H9 (cell line): ENCODE results near the gene GCNA. TPM values are rescaled to one million over a fixed set of nuclear protein-coding genes. Genes with fewer than 3 reads are reported as not detected.
"Not testable (repeated sequence)": the region's sequence is repeated elsewhere in the genome, so short reads cannot be mapped to it uniquely, and the experiment has no call there.

Source experiments
- DNase-seq: peaks from one replicate; pipeline ENCODE4 v3.0.0-alpha.2; 2017
- H2AFZ ChIP-seq: one replicate; pipeline ENCODE4 v1.6.1; 2013; ENCODE audit warnings: mild to moderate bottlenecking, low read length, control low read depth, moderate library complexity
- H2AK5ac ChIP-seq: 2 replicates; pipeline ENCODE4 v1.6.1; 2013; ENCODE audit warnings: low read length, control low read depth, mixed read lengths; ENCODE audit not compliant: insufficient read length
- H2BK120ac ChIP-seq: one replicate; pipeline ENCODE4 v1.6.1; 2013; ENCODE audit warnings: low read depth, mild to moderate bottlenecking, low read length, control low read depth, inconsistent platforms; ENCODE audit not compliant: poor library complexity, severe bottlenecking
- H2BK12ac ChIP-seq: 2 replicates; pipeline ENCODE4 v1.6.1; 2013; ENCODE audit warnings: low read length, control low read depth, mixed read lengths, low read depth; ENCODE audit not compliant: insufficient read length
- H2BK15ac ChIP-seq: 2 replicates; pipeline ENCODE4 v1.6.1; 2013; ENCODE audit warnings: low read depth, low read length, control low read depth
- H2BK20ac ChIP-seq: one replicate; pipeline ENCODE4 v1.6.1; 2013; ENCODE audit warnings: low read depth, mild to moderate bottlenecking, low read length, control low read depth, inconsistent platforms; ENCODE audit not compliant: poor library complexity, severe bottlenecking
- H2BK5ac ChIP-seq: 2 replicates; pipeline ENCODE4 v1.6.1; 2013; ENCODE audit warnings: low read length, control low read depth, mixed read lengths; ENCODE audit not compliant: insufficient read length
- H3K14ac ChIP-seq: 2 replicates; pipeline ENCODE4 v1.6.1; 2013; ENCODE audit warnings: low read length, control low read depth; ENCODE audit not compliant: insufficient read depth
- H3K18ac ChIP-seq: 2 replicates; pipeline ENCODE4 v1.6.1; 2013; ENCODE audit warnings: low read depth, mild to moderate bottlenecking, mixed read lengths, low read length, control low read depth; ENCODE audit not compliant: insufficient read length
- H3K23ac ChIP-seq: 2 replicates; pipeline ENCODE4 v1.6.1; 2013; ENCODE audit warnings: low read length, control low read depth, mixed read lengths, low read depth; ENCODE audit not compliant: insufficient read length
- H3K23me2 ChIP-seq: 2 replicates; pipeline ENCODE4 v1.6.1; 2013; ENCODE audit warnings: low read depth, mild to moderate bottlenecking, mixed read lengths, low read length, control low read depth; ENCODE audit not compliant: insufficient read length, poor library complexity, severe bottlenecking
- H3K27ac ChIP-seq: 2 replicates; pipeline ENCODE4 v1.5.1; 2013; ENCODE audit warnings: low read length, control low read depth, mixed read lengths, low read depth; ENCODE audit not compliant: insufficient read length
- H3K27me3 ChIP-seq: 2 replicates; pipeline ENCODE4 v1.6.1; 2013; ENCODE audit warnings: low read length, control low read depth, inconsistent platforms; ENCODE audit not compliant: insufficient read depth
- H3K4ac ChIP-seq: 2 replicates; pipeline ENCODE4 v1.6.1; 2013; ENCODE audit warnings: low read depth, mild to moderate bottlenecking, control low read depth, inconsistent platforms, low read length, moderate library complexity
- H3K4me1 ChIP-seq: 2 replicates; pipeline ENCODE4 v1.6.1; 2013; ENCODE audit warnings: low read length, control low read depth, inconsistent platforms; ENCODE audit not compliant: insufficient read depth
- H3K4me2 ChIP-seq: 2 replicates; pipeline ENCODE4 v1.6.1; 2013; ENCODE audit warnings: low read length, control low read depth, mixed read lengths; ENCODE audit not compliant: insufficient read length, insufficient read depth
- H3K56ac ChIP-seq: 2 replicates; pipeline ENCODE4 v1.6.1; 2013; ENCODE audit warnings: low read depth, mild to moderate bottlenecking, mixed read lengths, low read length, control low read depth; ENCODE audit not compliant: insufficient read length
- H3K79me1 ChIP-seq: 2 replicates; pipeline ENCODE4 v1.6.1; 2013; ENCODE audit warnings: low read depth, mild to moderate bottlenecking, moderate library complexity, low read length, control low read depth, inconsistent platforms; ENCODE audit not compliant: insufficient read depth, poor library complexity, severe bottlenecking
- H3K79me2 ChIP-seq: 2 replicates; pipeline ENCODE4 v1.6.1; 2013; ENCODE audit warnings: low read length, control low read depth, inconsistent platforms; ENCODE audit not compliant: insufficient read depth
- H3K9ac ChIP-seq: 2 replicates; pipeline ENCODE4 v1.6.1; 2013; ENCODE audit warnings: low read length, control low read depth, mixed read lengths; ENCODE audit not compliant: insufficient read length; ENCODE audit errors: extremely low read depth
- H3K9me3 ChIP-seq: one replicate; pipeline ENCODE4 v1.6.1; 2013; ENCODE audit warnings: low read depth, low read length, inconsistent platforms; ENCODE audit not compliant: control insufficient read depth
- H3T11ph ChIP-seq: one replicate; pipeline ENCODE4 v1.6.1; 2013; ENCODE audit warnings: mild to moderate bottlenecking, low read length, control low read depth, inconsistent platforms
- H4K20me1 ChIP-seq: one replicate; pipeline ENCODE4 v1.6.1; 2013; ENCODE audit not compliant: control insufficient read depth, insufficient read length, insufficient read depth
- H4K5ac ChIP-seq: 2 replicates; pipeline ENCODE4 v1.6.1; 2013; ENCODE audit warnings: low read depth, mild to moderate bottlenecking, mixed read lengths, low read length, control low read depth; ENCODE audit not compliant: insufficient read length
- H4K8ac ChIP-seq: replicated peaks from 2 replicates; pipeline ENCODE4 v1.6.1; 2013; ENCODE audit warnings: low read length, control low read depth, mixed read lengths, low read depth; ENCODE audit not compliant: insufficient read length
- H4K91ac ChIP-seq: 2 replicates; pipeline ENCODE4 v1.6.1; 2013; ENCODE audit warnings: low read depth, mild to moderate bottlenecking, moderate library complexity, mixed read lengths, low read length, control low read depth; ENCODE audit not compliant: insufficient read length
- H3K27ac Mint-ChIP-seq, 3 experiments: 2 replicates in 2 of 3; 3 replicates in 1 of 3; pipeline ENCODE4 v1.8.0; 2020 to 2021; ENCODE audit warnings: mixed read lengths in 3 of 3, mild to moderate bottlenecking in 1 of 3, moderate library complexity in 1 of 3
- H3K27me3 Mint-ChIP-seq: 2 replicates; pipeline ENCODE4 v1.8.0; 2021; ENCODE audit warnings: low read depth, mild to moderate bottlenecking, moderate library complexity, mixed read lengths
- H3K36me3 Mint-ChIP-seq, 3 experiments: 2 replicates in 2 of 3; 3 replicates in 1 of 3; pipeline ENCODE4 v1.8.0; 2020 to 2021; ENCODE audit warnings: low read depth in 3 of 3, mixed read lengths in 3 of 3; ENCODE audit not compliant: insufficient read depth in 1 of 3
- H3K4me1 Mint-ChIP-seq, 2 experiments: 2 replicates each; pipeline ENCODE4 v1.8.0; 2020; ENCODE audit warnings: mixed read lengths in 2 of 2
- H3K4me3 Mint-ChIP-seq, 2 experiments: 2 replicates in 1 of 2; 3 replicates in 1 of 2; pipeline ENCODE4 v1.8.0; 2020 to 2021; ENCODE audit warnings: mild to moderate bottlenecking in 2 of 2, mixed read lengths in 2 of 2, moderate library complexity in 1 of 2
- H3K9me3 Mint-ChIP-seq, 2 experiments: 2 replicates in 1 of 2; 3 replicates in 1 of 2; pipeline ENCODE4 v1.8.0; 2020; ENCODE audit warnings: mild to moderate bottlenecking in 2 of 2, mixed read lengths in 2 of 2, moderate library complexity in 1 of 2
- WGBS: extraction: QIAGEN DNeasy Blood & Tissue Kit; methylation state at CpG from one replicate; pipeline ENCODE4 v1.1.7; 2013; ENCODE audit warnings: missing lambda C conversion rate, low lambda C conversion rate, mixed read lengths; ENCODE audit not compliant: insufficient read length; ENCODE audit errors: extremely low coverage; 5-methylcytosine and 5-hydroxymethylcytosine counted together
- total RNA-seq: library from RNA; stranded (reverse); gene quantifications from 2 replicates; pipeline ENCODE4 v1.2.1, GENCODE V29; 2021
- TF ChIP-seq, protein P1 (sequence below): fragments of 200-600 bp; sonication (generic); conservative IDR thresholded peaks from 3 replicates; pipeline ENCODE4 v1.8.0; 2021; ENCODE audit warnings: antibody characterized with exemption, mild to moderate bottlenecking

Gene GCNA
- total RNA-seq, 1 experiment from 2014 or later, result 0.96 TPM

DNA sequence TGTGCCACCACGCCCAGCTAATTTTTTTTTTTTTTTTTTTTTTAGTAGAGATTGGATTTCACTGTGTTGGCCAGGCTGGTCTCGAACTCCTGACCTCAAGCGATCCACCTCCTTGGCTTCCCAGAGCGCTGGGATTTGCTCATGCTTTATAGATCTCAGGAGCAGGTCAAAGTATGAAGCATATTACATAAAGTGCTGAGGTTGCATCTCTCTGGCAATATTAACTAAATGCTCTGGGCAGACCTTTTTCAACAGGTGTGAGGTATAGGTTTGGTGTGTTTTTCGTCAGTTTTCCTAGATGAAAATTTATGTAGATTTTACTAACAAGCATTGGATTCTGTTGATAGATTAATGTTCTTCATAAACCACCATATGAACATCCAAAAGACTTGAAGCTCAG is 19.3 kb upstream of the GCNA start:
- no CpG with 5 or more reads among the region's 5 CpGs for WGBS
- H3K36me3 Mint-ChIP-seq, result peaks cover 47 to 89% (median 80%) of the 10 kb centered on the region in 3 experiments; a peak in 6 of 7 replicates
- H4K8ac ChIP-seq, result no peak overlapping the region

DNA sequence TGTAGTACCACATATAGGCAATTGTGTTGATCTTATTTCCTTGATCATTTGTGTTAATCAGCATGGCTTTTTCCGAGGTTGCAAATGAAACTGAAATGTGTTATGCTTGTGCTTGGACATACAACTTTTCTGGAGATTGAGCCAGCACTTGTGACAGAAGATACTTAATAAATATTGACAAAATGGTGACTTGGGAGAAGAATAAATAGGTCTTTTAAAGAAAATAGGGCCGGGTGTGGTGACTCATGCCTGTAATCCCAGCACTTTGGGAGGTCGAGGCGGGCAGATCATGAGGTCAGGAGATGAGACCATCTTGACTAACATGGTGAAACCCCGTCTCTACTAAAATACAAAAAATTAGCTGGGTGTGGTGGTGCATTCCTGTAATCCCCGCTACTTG is 18.5 kb upstream of the GCNA start:
- H3K27me3 Mint-ChIP-seq, result not testable (repeated sequence)

More for the DNA sequence above, 19.3 kb upstream of the GCNA start:
- Histone ChIP-seq H2AFZ (no peak overlapping the region), H3K4me2 (no peak overlapping the region), H2BK20ac (no peak overlapping the region), H3K27ac (no peak overlapping the region), H3K4ac (no peak overlapping the region), H4K20me1 (no peaks in the 10 kb centered on the region), H3K14ac (no peak overlapping the region), H3K79me1 (no peaks in the 10 kb centered on the region), H2AK5ac (no peak overlapping the region), H4K91ac (no peak overlapping the region), H3K23ac (no peak overlapping the region), H3K27me3 (no peaks in the 10 kb centered on the region), H2BK5ac (no peak overlapping the region), H4K5ac (no peak overlapping the region), H2BK12ac (no peak overlapping the region), H3K79me2 (no peaks in the 10 kb centered on the region), H3K4me1 (no peaks in the 10 kb centered on the region), H3K9ac (no peak overlapping the region), H3T11ph (no peak overlapping the region), H2BK15ac (no peak overlapping the region), H3K9me3 (peaks cover 42% of the 10 kb centered on the region), H3K56ac (no peak overlapping the region), H2BK120ac (no peak overlapping the region), H3K23me2 (no peaks in the 10 kb centered on the region), H3K18ac (no peak overlapping the region)
- no peak for DNase-seq
- no peak overlapping the region for H3K4me3 Mint-ChIP-seq
- H3K4me1 Mint-ChIP-seq, result no peaks in the 10 kb centered on the region
- no peak overlapping the region for H3K27ac Mint-ChIP-seq
- TF ChIP-seq, protein P1, sequence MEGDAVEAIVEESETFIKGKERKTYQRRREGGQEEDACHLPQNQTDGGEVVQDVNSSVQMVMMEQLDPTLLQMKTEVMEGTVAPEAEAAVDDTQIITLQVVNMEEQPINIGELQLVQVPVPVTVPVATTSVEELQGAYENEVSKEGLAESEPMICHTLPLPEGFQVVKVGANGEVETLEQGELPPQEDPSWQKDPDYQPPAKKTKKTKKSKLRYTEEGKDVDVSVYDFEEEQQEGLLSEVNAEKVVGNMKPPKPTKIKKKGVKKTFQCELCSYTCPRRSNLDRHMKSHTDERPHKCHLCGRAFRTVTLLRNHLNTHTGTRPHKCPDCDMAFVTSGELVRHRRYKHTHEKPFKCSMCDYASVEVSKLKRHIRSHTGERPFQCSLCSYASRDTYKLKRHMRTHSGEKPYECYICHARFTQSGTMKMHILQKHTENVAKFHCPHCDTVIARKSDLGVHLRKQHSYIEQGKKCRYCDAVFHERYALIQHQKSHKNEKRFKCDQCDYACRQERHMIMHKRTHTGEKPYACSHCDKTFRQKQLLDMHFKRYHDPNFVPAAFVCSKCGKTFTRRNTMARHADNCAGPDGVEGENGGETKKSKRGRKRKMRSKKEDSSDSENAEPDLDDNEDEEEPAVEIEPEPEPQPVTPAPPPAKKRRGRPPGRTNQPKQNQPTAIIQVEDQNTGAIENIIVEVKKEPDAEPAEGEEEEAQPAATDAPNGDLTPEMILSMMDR, result no peak
- no peaks in the 10 kb centered on the region for H3K27me3 Mint-ChIP-seq
- peaks cover 61 to 66% of the 10 kb centered on the region in 2 experiments for H3K9me3 Mint-ChIP-seq

More for the DNA sequence above, 18.5 kb upstream of the GCNA start:
- not testable (repeated sequence) for H3K4me2 ChIP-seq, H3K4me3 Mint-ChIP-seq, H3K27ac ChIP-seq, H3T11ph ChIP-seq, H2BK20ac ChIP-seq, H4K5ac ChIP-seq, H2AFZ ChIP-seq, H2BK120ac ChIP-seq, DNase-seq, H4K20me1 ChIP-seq, H2BK5ac ChIP-seq, H2BK12ac ChIP-seq, H3K4me1 Mint-ChIP-seq, H3K56ac ChIP-seq, H3K9ac ChIP-seq, H3K14ac ChIP-seq, H3K4ac ChIP-seq, H2AK5ac ChIP-seq, H3K23me2 ChIP-seq, H3K27me3 ChIP-seq, H2BK15ac ChIP-seq, H3K18ac ChIP-seq, H3K23ac ChIP-seq, H3K79me2 ChIP-seq, H3K4me1 ChIP-seq, H3K79me1 ChIP-seq, H3K27ac Mint-ChIP-seq, H4K91ac ChIP-seq, H4K8ac ChIP-seq
- peaks cover 56 to 70% of the 10 kb centered on the region in 2 experiments for H3K9me3 Mint-ChIP-seq
- WGBS, result no CpG with 5 or more reads among the region's 6 CpGs
- H3K36me3 Mint-ChIP-seq, result peaks cover 53 to 89% (median 78%) of the 10 kb centered on the region in 3 experiments; a peak in 6 of 7 replicates
- H3K9me3 ChIP-seq, result peaks cover 49% of the 10 kb centered on the region
